GM19468 (cell line): ENCODE results near the gene PPP1R18.
A peak's percentile ranks its signal among the peaks of the same experiment; 100 is the strongest.

Experiments
- ATAC-seq: cut with Tn5 transposase; IDR thresholded peaks from one replicate; pipeline ENCODE4 v1.9.1; 2021; ENCODE audit warnings: mild to moderate bottlenecking, moderate library complexity, moderate number of reproducible peaks; ENCODE audit not compliant: unreplicated experiment; ENCODE audit errors: extremely low read depth

PPP1R18 gene

DNA sequence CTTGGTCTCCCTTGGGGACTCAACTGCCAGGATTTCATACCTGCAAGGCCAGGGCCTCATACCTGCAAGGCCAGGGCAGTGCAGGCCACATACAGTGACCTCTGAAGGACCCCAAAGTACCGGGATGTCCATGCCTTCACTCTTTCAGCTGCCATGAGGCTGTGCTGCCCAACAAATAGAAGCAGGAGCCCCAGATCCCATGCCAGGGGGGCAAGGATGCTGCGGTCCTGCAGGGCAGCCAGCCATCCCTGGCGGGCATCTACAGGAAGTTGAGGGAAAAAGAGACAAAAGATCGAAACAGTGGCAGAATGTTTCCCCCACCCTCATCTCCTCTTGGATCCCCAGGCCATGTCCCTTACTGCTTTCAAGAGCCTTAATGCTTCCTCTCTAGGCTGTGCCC lies 3.5 kb upstream of the PPP1R18 start:
- ATAC-seq = no peak

DNA sequence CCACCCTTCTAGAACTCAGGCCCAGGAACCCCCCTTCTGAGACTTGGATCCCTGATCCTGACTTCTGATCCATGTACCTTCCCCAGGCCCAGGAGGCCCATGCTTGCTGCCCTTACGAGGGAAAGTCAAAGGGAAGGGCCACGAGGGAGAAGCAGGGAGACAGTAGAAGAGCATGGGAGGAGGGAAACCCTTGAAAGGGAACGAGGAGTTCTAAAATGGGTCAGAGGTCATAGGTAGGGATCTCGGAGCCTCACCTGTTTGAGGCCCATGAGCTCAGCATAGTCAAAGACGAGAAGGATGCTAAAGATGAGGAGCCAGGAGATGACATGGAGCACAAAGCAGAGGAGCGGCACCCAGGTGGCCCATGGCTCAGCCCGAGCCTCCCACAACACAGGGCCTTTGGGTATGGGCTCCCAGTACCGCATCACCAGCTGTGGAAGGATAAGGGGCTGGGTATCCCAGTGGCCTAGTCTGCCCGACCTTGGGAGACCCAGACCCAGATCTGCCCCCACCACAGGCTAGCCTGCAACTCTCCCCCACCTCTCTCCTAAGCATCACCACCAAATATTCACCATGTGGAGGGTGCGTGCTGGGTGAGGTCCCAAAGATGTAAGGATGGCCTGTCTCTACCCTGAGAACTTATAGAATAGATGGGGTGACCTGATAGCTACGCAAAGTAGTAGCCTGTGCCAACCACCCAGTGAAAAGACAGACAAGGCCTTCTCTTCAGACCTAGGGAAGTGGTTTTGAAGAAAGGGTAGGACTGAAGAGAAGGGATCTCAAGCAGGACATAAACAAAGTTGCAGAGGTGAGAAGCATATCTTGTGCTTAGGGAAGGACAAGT lies 2.8 kb upstream of the PPP1R18 start:
- ATAC-seq = no peak

DNA sequence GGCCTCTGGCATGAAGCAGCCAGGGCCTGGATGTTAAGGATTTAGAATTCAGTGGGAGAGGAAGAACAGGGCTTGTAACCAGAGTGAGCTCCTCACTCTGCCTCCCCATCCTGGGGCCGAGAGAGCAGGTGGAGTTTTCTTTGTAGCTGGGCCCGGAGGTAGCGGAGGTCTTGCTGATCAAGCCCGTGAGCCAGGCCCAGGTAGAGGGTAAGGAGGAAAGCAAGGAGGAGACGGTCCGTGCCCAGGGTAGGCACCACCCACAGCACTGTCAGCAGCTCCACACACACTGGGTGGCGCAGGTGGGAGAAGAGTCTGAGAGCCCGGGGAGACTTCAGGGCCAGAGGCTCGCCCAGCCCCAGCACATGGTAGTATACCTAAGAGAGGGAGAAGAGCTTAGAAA lies 2.1 kb upstream of the PPP1R18 start:
- no peak for ATAC-seq

GRCh38 chr6:30687659-30688431 lies 1.4 kb upstream of the PPP1R18 start:
- ATAC-seq = no peak

- peak; percentile 31 for ATAC-seq
These were observed 638 bp upstream of the PPP1R18 start for GRCh38 chr6:30686908-30687658.

GRCh38 chr6:30685157-30686008 lies 1.1 kb downstream of the PPP1R18 start:
- ATAC-seq = no peak

GRCh38 chr6:30684386-30685156 lies 1.9 kb downstream of the PPP1R18 start:
- no peak for ATAC-seq

GRCh38 chr6:30683980-30684338 lies 2.5 kb downstream of the PPP1R18 start:
- no peak for ATAC-seq

GRCh38 chr6:30683183-30683979 lies 3.1 kb downstream of the PPP1R18 start:
- ATAC-seq = no peak

GRCh38 chr6:30682143-30683117 lies 4.0 kb downstream of the PPP1R18 start:
- ATAC-seq = no peak

DNA sequence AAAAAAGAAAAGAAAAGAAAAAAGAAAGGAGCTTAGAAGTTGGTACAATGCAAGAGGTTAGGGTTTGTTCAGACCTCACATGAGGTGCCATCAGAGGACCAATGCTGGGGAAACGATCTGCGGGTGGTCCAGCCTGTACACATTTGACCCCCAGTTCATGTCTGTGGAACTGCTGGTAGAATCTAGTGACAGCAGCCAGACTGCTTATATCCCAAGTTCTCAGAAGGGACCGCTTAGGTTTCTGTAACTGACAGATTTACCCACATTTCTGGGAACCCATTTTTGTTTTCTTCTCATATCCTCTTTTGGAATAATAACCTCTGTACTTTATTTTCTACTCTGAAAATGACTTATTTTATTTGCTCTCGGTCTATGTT lies 4.7 kb downstream of the PPP1R18 start:
- ATAC-seq = no peak

DNA sequence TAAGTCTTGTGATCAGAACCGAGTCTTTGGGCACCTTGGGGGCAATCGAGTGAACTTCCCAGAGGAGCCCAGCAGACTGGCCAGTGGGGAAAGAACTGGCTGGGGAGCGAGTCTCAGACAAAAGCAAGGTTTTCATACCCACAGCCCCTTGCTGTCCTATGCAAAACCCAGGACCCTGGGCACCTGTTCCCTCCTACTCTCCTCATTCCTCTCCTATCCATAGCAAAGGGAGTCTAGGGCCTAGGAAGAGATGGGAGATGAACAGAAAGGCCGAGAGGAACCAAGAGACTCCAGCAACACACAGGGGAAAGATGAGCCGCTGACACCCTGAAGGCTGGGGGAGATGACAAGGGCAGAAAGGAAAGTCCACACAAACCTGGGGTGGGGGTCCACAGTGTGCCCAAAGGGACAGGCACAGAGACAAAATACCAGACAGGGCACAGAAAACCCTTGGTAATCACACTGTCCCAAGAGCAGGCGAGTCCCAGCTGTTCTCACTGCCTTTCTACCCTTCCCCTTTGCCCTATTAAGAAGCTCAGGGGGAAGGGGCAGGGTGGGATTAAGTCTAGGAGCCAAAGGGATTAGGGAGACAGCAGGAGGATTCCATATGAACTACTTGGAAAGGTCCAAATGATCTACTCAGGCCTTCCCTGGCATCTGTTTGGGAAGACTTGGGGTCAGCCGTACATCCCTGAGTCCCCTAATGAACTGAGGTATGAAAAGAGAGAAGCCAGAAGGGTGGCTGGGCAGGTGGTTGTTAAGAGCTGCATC lies 6.5 kb downstream of the PPP1R18 start:
- ATAC-seq = no peak

GRCh38 chr6:30678964-30679726 lies 7.3 kb downstream of the PPP1R18 start:
- ATAC-seq = no peak

- no peak for ATAC-seq
These were observed 9.7 kb downstream of the PPP1R18 start for GRCh38 chr6:30676660-30677285.

- peak; percentile 56 for ATAC-seq
These were observed 13.8 kb downstream of the PPP1R18 start, which contains the start of gene DHX16 for GRCh38 chr6:30672445-30673253. TSS of gene DHX16 (minus strand) at chr6:30673006. CDS start at chr6:30672841, 165 bp downstream.
